Raji (cell line): ENCODE results near the gene SHISA8.

ENCODE experiments used
- POLR2A ChIP-seq: IDR thresholded peaks from 2 replicates; pipeline ENCODE4 v1.6.1; 2011; ENCODE audit warnings: low read depth, low read length, control low read depth; ENCODE audit not compliant: insufficient read depth

The SHISA8 gene

DNA sequence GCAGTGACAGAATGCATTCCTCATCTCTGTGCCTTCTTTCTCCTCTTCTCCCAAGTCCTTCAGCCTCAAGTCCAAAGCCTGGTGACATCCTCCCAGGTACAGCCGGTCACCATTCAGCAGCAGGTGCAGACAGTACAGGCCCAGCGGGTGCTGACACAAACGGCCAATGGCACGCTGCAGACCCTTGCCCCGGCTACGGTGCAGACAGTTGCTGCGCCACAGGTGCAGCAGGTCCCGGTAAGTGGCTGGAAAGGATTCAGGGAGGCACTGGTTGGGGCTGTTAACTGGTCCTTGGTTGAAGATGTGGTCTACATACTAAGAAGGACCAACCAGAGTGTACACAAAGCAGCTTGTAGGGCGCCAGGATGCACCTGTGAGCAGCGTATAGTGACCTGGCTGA lies 46.3 kb downstream of the SHISA8 start:
- no peak for TF ChIP-seq POLR2A

DNA sequence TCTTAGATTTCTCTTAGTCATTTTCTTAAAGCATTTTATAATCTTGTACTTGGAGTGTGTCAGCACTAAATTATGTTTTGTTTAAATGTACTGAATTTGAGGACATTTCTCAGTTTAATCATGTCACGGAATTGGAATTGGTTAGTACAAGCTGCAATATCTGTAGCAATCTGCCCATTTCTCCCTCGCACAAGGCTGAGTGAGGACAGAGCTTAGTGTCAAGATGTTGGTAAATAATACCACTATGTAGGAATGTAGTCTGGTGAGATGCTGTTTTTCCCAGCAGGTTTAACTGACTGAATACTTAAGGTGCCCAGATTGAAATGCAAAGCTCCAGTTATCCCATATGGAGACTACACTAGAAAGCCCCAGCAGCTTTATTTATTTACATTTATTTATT lies 51.4 kb downstream of the SHISA8 start:
- TF ChIP-seq POLR2A = no peak

DNA sequence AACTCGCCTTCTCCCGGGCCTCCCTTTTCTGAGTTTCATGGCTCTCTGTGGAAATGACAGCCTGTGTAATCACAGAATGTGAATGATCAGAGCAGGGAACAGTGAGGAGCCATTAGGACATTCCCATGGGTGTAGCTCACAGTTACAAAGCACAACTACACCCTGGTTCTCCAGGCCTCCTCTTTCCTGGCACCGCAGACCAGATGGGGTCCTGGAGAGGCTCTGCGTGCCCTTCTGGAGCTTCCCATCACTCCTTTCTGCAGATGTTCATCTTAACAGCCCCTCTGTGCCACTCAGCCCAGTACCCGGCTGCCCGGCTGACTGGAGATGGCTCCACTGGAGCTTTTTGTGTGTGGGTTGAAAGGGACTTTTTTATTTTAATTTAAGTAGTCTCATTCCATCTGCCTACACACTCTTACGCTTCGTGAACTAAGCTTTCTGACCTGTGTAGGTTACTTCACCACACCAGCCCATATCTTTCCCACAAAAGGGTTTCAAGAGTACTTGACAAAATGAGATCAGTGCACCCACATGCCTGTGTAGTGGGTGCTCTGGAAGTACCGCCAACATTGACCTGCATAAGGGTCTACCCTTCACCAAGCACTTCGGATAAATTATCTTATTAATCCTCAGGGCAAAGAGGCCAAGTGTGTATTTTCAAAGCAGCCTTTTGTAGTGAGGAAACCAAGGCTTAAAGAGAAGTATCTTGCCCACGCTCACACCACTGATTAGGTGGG lies 52.2 kb downstream of the SHISA8 start:
- TF ChIP-seq POLR2A = peak; percentile 27; the same call in 1 of the 2 replicates

DNA sequence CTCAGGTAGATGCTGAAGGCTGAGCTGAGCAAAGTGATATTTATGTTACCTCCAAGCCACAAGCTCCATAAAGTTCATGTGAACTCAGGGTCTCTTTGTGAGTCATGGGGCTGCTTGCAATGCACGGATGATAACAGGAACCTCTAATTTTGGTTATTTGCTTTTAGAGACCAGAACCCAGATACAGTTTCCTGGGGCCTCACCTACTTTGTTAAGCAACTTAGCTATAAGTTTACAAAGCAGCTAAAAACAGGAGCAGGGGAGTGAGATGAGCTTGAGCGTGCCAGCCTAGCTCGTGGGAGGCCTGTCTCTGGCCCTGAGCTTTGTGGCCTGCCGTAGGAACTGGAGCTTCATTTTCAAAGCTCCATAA lies 52.7 kb downstream of the SHISA8 start:
- TF ChIP-seq POLR2A = peak; percentile 72
